Measurements from ENCODE around the gene ITCH.

DNA sequence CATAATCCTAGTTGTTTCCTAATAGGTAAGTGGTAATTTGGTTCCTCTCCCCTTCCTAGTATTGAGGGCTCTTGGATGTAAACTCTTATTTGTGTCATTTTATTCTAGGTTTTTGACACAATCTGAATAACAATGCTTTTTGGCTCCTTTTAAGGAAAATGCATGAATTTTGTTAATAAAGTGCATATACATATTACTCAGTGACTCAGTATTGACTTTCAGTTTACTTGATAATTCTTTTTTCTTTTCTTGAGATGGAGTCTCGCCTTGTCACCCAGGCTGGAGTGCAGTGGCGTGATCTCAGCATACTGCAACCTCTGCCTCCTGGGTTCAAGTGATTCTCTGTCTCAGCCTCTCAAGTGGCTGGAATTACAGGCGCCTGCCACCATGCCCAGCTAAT, 19.1 kb downstream of the ITCH start:
- TF ChIP-seq POLR2AphosphoS5 (IDR thresholded peaks at IDR 0.05): no peak
- TF ChIP-seq, protein P1, sequence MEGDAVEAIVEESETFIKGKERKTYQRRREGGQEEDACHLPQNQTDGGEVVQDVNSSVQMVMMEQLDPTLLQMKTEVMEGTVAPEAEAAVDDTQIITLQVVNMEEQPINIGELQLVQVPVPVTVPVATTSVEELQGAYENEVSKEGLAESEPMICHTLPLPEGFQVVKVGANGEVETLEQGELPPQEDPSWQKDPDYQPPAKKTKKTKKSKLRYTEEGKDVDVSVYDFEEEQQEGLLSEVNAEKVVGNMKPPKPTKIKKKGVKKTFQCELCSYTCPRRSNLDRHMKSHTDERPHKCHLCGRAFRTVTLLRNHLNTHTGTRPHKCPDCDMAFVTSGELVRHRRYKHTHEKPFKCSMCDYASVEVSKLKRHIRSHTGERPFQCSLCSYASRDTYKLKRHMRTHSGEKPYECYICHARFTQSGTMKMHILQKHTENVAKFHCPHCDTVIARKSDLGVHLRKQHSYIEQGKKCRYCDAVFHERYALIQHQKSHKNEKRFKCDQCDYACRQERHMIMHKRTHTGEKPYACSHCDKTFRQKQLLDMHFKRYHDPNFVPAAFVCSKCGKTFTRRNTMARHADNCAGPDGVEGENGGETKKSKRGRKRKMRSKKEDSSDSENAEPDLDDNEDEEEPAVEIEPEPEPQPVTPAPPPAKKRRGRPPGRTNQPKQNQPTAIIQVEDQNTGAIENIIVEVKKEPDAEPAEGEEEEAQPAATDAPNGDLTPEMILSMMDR (IDR thresholded peaks at IDR 0.05): no peak

Data from transverse colon (tissue), 4 donors.